HepG2 (cell line): ENCODE results near the gene ITGA6. TPM values are rescaled to one million over a fixed set of nuclear protein-coding genes. Genes with fewer than 3 reads are reported as not detected.
A peak's percentile ranks its signal among the peaks of the same experiment; 100 is the strongest.

Source experiments
- ERF ChIP-seq: IDR thresholded peaks from 2 replicates; pipeline ENCODE4 v1.6.1; 2018; ENCODE audit warnings: missing biosample characterization, missing genetic modification reagents
- FOXJ3 ChIP-seq: sonication (generic); formaldehyde crosslinking; IDR thresholded peaks from 2 replicates; pipeline ENCODE4 v1.4.0; 2020; ENCODE audit warnings: missing genetic modification reagents, mild to moderate bottlenecking, borderline replicate concordance
- HDAC1 ChIP-seq: sonication (generic); formaldehyde crosslinking; IDR thresholded peaks from 2 replicates; pipeline ENCODE4 v1.5.1; 2020; ENCODE audit warnings: mild to moderate bottlenecking, missing genetic modification reagents
- HMG20A ChIP-seq: IDR thresholded peaks from 2 replicates; pipeline ENCODE4 v1.6.1; 2016; ENCODE audit warnings: borderline replicate concordance
- IRF2 ChIP-seq: IDR thresholded peaks from 2 replicates; pipeline ENCODE4 v1.6.1; 2018; ENCODE audit warnings: missing genetic modification reagents, missing compliant biosample characterization
- ISL2 ChIP-seq: sonication (generic); formaldehyde crosslinking; IDR thresholded peaks from 2 replicates; pipeline ENCODE4 v1.5.0; 2020; ENCODE audit warnings: missing genetic modification reagents
- MAFF ChIP-seq: IDR thresholded peaks from 2 replicates; pipeline ENCODE4 v1.6.1; 2011; ENCODE audit warnings: low read depth, low read length, improper control_type of control experiment
- TBX3 ChIP-seq: fragments of 450-650 bp; IDR thresholded peaks from 2 replicates; pipeline ENCODE4 v1.6.1; 2017; ENCODE audit warnings: antibody characterized with exemption, mild to moderate bottlenecking, inconsistent platforms, borderline replicate concordance
- ZBTB38 ChIP-seq: sonication (generic); formaldehyde crosslinking; IDR thresholded peaks from 2 replicates; pipeline ENCODE4 v1.5.1; 2020; ENCODE audit warnings: mild to moderate bottlenecking, missing genetic modification reagents
- ZNF333 ChIP-seq: sonication (generic); formaldehyde crosslinking; IDR thresholded peaks from 2 replicates; pipeline ENCODE4 v1.4.0; 2020; ENCODE audit warnings: mild to moderate bottlenecking, missing genetic modification reagents, borderline replicate concordance
- ZNF431 ChIP-seq: sonication (generic); formaldehyde crosslinking; IDR thresholded peaks from 2 replicates; pipeline ENCODE4 v1.9.0; 2022; ENCODE audit warnings: missing genetic modification reagents, low read depth, mild to moderate bottlenecking, borderline replicate concordance
- ZNF572 ChIP-seq: sonication (generic); formaldehyde crosslinking; IDR thresholded peaks from 2 replicates; pipeline ENCODE4 v1.5.1; 2020; ENCODE audit warnings: mild to moderate bottlenecking, missing genetic modification reagents
- polyA plus RNA-seq, 8 experiments: library from polyadenylated mRNA; depleted of rRNA in 3 of 8; stranded (reverse) in 7 of 8; unstranded in 1 of 8; fragments of >200 nt; fragmentation: Illumina TruSeq in 4 of 8; extraction: Trizol in 4 of 8; gene quantifications; 2 replicates each; pipeline versions ENCODE4 v1.2.1 to v1.2.3, GENCODE V29; 2011 to 2016; ENCODE audit warnings: low read depth in 4 of 8, missing spikeins in 1 of 8, mixed read lengths in 1 of 8; ENCODE audit not compliant: insufficient read depth in 1 of 8
- total RNA-seq, 5 experiments: library from RNA; depleted of rRNA; stranded (reverse); fragments of >200 nt; fragmentation: Illumina TruSeq; extraction: Trizol; gene quantifications; 2 replicates each; pipeline ENCODE4 v1.2.3, GENCODE V29; 2016; ENCODE audit warnings: low read depth in 1 of 5
- TF ChIP-seq, protein P1 (sequence below): IDR thresholded peaks from 2 replicates; pipeline ENCODE4 v1.6.1; 2012; ENCODE audit warnings: low read depth, low read length, improper control_type of control experiment
- TF ChIP-seq, protein P2 (sequence below): sonication (generic); formaldehyde crosslinking; conservative IDR thresholded peaks from 2 replicates; pipeline ENCODE4 v1.4.0; 2020; ENCODE audit warnings: mild to moderate bottlenecking, missing genetic modification reagents, moderate library complexity
- TF ChIP-seq, protein P3 (sequence below): IDR thresholded peaks from 2 replicates; pipeline ENCODE4 v1.6.1; 2016
- TF ChIP-seq, protein P4 (sequence below): sonication (generic); formaldehyde crosslinking; IDR thresholded peaks from 2 replicates; pipeline ENCODE4 v1.5.0; 2020; ENCODE audit warnings: mild to moderate bottlenecking, missing genetic modification reagents, borderline replicate concordance

The ITGA6 gene
- total and polyA plus RNA-seq, 2 of the 13 experiments (the other 11 are each of a cell fraction or from before 2014, with no cell fraction given): 24.0 to 92.5 TPM

DNA sequence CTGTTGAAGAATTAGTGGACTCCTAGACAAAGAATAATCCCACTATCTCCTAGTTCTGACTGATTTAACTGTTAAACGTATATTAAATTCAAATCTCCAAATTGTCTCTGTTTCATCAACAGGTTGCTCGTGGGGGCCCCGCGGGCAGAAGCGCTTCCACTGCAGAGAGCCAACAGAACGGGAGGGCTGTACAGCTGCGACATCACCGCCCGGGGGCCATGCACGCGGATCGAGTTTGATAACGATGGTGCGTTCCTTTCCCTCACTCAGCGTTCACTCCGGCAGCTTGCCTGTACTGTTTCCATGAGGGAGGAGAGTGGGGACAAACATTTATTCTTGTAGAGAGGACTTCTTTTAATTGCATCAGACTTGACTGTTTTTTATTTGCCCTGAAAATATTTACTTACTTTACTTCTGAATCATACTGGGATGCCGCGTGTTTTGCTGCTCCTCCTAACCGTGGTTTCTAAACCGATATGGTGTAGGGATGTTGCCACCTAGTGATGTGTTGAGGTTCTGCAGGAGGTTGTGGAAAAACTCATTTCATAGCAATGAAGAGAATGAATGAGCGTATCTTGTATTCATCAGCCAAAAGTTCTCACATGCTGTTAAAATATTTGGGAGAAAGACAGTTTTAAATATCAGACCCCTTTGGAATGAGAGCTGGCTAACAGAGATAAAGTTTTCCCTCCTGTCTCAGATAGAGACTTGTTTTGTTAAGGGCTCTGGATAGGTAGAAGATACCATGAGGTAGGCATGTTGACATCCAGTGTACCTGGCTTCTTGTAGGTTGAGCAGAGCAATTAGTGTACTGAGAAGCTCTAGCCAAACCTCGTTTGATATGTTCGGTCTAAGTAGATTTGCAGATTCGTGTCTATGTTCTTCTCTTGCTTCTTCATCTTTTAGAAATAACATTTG, 38.3 kb downstream of the ITGA6 start (continued):
- TF ChIP-seq TBX3 (peak; percentile 36; the same call in 1 of the 2 replicates), ISL2 (peak; percentile 69), ZNF572 (CRISPR knock-in tag) (no peak), ERF (CRISPR knock-in tag) (peak; percentile 60; the same call in 1 of the 2 replicates), ZNF333 (CRISPR knock-in tag) (no peak), IRF2 (CRISPR knock-in tag) (peak; percentile 58), HMG20A (CRISPR knock-in tag) (peak; percentile 79; the same call in 1 of the 2 replicates), MAFF (peak; percentile 4; the same call in 1 of the 2 replicates), ZNF431 (peak; percentile 36; the same call in 1 of the 2 replicates), HDAC1 (CRISPR knock-in tag) (peak; percentile 51; the same call in 1 of the 2 replicates), FOXJ3 (CRISPR knock-in tag) (peak; percentile 68; the same call in 1 of the 2 replicates), ZBTB38 (peak; percentile 64; the same call in 1 of the 2 replicates)
- TF ChIP-seq, protein P1, sequence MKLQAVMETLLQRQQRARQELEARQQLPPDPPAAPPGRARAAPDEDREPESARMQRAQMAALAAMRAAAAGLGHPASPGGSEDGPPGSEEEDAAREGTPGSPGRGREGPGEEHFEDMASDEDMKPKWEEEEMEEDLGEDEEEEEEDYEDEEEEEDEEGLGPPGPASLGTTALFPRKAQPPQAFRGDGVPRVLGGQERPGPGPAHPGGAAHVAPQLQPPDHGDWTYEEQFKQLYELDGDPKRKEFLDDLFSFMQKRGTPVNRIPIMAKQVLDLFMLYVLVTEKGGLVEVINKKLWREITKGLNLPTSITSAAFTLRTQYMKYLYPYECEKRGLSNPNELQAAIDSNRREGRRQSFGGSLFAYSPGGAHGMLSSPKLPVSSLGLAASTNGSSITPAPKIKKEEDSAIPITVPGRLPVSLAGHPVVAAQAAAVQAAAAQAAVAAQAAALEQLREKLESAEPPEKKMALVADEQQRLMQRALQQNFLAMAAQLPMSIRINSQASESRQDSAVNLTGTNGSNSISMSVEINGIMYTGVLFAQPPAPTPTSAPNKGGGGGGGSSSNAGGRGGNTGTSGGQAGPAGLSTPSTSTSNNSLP: peak; percentile 98
- TF ChIP-seq, protein P2, sequence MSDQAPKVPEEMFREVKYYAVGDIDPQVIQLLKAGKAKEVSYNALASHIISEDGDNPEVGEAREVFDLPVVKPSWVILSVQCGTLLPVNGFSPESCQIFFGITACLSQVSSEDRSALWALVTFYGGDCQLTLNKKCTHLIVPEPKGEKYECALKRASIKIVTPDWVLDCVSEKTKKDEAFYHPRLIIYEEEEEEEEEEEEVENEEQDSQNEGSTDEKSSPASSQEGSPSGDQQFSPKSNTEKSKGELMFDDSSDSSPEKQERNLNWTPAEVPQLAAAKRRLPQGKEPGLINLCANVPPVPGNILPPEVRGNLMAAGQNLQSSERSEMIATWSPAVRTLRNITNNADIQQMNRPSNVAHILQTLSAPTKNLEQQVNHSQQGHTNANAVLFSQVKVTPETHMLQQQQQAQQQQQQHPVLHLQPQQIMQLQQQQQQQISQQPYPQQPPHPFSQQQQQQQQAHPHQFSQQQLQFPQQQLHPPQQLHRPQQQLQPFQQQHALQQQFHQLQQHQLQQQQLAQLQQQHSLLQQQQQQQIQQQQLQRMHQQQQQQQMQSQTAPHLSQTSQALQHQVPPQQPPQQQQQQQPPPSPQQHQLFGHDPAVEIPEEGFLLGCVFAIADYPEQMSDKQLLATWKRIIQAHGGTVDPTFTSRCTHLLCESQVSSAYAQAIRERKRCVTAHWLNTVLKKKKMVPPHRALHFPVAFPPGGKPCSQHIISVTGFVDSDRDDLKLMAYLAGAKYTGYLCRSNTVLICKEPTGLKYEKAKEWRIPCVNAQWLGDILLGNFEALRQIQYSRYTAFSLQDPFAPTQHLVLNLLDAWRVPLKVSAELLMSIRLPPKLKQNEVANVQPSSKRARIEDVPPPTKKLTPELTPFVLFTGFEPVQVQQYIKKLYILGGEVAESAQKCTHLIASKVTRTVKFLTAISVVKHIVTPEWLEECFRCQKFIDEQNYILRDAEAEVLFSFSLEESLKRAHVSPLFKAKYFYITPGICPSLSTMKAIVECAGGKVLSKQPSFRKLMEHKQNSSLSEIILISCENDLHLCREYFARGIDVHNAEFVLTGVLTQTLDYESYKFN: peak; percentile 60; the same call in 1 of the 2 replicates
- TF ChIP-seq, protein P3, sequence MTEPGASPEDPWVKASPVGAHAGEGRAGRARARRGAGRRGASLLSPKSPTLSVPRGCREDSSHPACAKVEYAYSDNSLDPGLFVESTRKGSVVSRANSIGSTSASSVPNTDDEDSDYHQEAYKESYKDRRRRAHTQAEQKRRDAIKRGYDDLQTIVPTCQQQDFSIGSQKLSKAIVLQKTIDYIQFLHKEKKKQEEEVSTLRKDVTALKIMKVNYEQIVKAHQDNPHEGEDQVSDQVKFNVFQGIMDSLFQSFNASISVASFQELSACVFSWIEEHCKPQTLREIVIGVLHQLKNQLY: peak; percentile 54
- TF ChIP-seq, protein P4, sequence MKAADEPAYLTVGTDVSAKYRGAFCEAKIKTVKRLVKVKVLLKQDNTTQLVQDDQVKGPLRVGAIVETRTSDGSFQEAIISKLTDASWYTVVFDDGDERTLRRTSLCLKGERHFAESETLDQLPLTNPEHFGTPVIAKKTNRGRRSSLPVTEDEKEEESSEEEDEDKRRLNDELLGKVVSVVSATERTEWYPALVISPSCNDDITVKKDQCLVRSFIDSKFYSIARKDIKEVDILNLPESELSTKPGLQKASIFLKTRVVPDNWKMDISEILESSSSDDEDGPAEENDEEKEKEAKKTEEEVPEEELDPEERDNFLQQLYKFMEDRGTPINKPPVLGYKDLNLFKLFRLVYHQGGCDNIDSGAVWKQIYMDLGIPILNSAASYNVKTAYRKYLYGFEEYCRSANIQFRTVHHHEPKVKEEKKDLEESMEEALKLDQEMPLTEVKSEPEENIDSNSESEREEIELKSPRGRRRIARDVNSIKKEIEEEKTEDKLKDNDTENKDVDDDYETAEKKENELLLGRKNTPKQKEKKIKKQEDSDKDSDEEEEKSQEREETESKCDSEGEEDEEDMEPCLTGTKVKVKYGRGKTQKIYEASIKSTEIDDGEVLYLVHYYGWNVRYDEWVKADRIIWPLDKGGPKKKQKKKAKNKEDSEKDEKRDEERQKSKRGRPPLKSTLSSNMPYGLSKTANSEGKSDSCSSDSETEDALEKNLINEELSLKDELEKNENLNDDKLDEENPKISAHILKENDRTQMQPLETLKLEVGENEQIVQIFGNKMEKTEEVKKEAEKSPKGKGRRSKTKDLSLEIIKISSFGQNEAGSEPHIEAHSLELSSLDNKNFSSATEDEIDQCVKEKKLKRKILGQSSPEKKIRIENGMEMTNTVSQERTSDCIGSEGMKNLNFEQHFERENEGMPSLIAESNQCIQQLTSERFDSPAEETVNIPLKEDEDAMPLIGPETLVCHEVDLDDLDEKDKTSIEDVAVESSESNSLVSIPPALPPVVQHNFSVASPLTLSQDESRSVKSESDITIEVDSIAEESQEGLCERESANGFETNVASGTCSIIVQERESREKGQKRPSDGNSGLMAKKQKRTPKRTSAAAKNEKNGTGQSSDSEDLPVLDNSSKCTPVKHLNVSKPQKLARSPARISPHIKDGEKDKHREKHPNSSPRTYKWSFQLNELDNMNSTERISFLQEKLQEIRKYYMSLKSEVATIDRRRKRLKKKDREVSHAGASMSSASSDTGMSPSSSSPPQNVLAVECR (CRISPR knock-in tag): peak; percentile 36; the same call in 1 of the 2 replicates
